DND-41 (cell line): Measurements from ENCODE around the gene HMCN2.

Source experiments
- ATAC-seq: fragments of 200-7000 bp; cut with Tn5 transposase; 3 replicates; pipeline ENCODE4 v1.9.1; 2021; ENCODE audit warnings: low read depth; ENCODE audit not compliant: insufficient read depth
- DNase-seq: peaks from one replicate; pipeline ENCODE4 v3.0.0-alpha.2; 2020
- H2AFZ ChIP-seq: 2 replicates; pipeline ENCODE4 v1.6.0; 2012; ENCODE audit warnings: low read depth, low read length
- H3K27ac ChIP-seq: 2 replicates; pipeline ENCODE4 v1.5.1; 2012; ENCODE audit warnings: low read length, inconsistent platforms
- H3K27me3 ChIP-seq: fragments of 200-600 bp; sonication (generic); 2 replicates; pipeline ENCODE4 v1.6.0; 2012; ENCODE audit warnings: low read length, mild to moderate bottlenecking, inconsistent platforms; ENCODE audit not compliant: insufficient read depth, poor library complexity
- H3K36me3 ChIP-seq: 2 replicates; pipeline ENCODE4 v1.5.1; 2012; ENCODE audit warnings: low read length, inconsistent platforms; ENCODE audit not compliant: insufficient read depth
- H3K4me1 ChIP-seq: 2 replicates; pipeline ENCODE4 v1.5.1; 2012; ENCODE audit warnings: mild to moderate bottlenecking, low read length; ENCODE audit not compliant: insufficient read depth
- H3K4me2 ChIP-seq: 2 replicates; pipeline ENCODE4 v1.6.0; 2012; ENCODE audit warnings: mild to moderate bottlenecking, moderate library complexity, low read length, inconsistent platforms; ENCODE audit not compliant: insufficient read depth
- H3K4me3 ChIP-seq, 2 experiments: fragments of 200-600 bp in 1 of 2; shearing (Covaris generic) in 1 of 2; 2 replicates each; pipeline ENCODE4 v1.5.1; 2012 to 2016; ENCODE audit warnings: inconsistent platforms in 2 of 2, low read length in 2 of 2, mild to moderate bottlenecking in 2 of 2, low read depth in 1 of 2, moderate library complexity in 1 of 2
- H3K79me2 ChIP-seq: 2 replicates; pipeline ENCODE4 v1.6.0; 2012; ENCODE audit warnings: low read length, inconsistent platforms; ENCODE audit not compliant: insufficient read depth
- H3K9ac ChIP-seq: 2 replicates; pipeline ENCODE4 v1.6.0; 2012; ENCODE audit warnings: low read depth, mild to moderate bottlenecking, inconsistent platforms, low read length, moderate library complexity
- H3K9me3 ChIP-seq: 2 replicates; pipeline ENCODE4 v1.5.1; 2012; ENCODE audit warnings: low read length, moderate library complexity, mild to moderate bottlenecking, inconsistent platforms; ENCODE audit not compliant: insufficient read depth, severe bottlenecking
- H4K20me1 ChIP-seq: 2 replicates; pipeline ENCODE4 v1.6.0; 2012; ENCODE audit warnings: low read length; ENCODE audit not compliant: insufficient read depth
- EZH2 ChIP-seq: IDR thresholded peaks from 3 replicates; pipeline ENCODE4 v1.6.1; 2012; ENCODE audit warnings: borderline replicate concordance, low read depth, mild to moderate bottlenecking, moderate library complexity, low read length, inconsistent platforms; ENCODE audit not compliant: severe bottlenecking
- TF ChIP-seq, protein P1 (sequence below): IDR thresholded peaks from 2 replicates; pipeline ENCODE4 v1.5.1; 2012; ENCODE audit warnings: borderline replicate concordance, low read length, moderate library complexity, mild to moderate bottlenecking; ENCODE audit not compliant: poor library complexity, severe bottlenecking; ENCODE audit errors: extremely low read depth

The HMCN2 gene

DNA sequence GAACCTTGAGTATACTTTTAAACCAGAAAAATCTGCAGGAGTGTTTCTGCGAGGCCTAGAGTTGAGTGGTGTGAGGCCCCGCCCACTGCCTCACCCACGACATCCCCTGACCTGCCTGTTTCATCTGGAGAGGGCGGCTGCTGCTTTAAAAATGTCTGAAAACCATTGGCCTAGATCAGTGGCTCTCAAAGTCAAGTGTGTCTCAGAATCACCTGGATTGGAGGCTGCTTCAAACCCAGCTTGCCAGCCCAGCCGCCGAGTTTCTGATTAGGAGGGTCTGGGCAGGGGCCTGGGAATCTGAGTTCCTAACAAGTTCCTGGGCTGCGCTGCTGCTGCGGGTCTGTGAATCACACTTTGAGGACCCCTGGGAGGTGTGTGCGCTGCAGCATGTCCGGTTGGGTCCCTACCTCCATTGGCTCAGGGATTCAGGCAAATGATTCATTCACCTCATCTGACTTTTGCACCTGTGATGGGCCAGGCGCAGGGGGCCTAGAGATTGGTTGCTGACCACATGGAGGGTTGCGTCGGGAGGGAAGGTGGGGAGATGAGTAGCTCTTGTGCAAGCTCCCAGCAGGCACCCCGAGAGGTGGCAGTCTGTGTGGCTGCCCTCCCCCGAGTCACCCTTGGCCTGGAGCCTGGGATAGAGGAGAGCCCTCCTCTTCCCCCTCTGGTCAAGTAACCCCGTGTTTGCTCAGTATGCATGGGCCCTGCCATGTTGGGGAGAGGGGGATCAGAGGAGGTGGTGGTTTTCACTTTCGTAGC, 27.6 kb upstream of the HMCN2 start:
- Histone ChIP-seq H3K9me3 (no peaks in the 10 kb centered on the region), H3K27ac (no peak overlapping the region), H3K36me3 (no peaks in the 10 kb centered on the region), H3K4me2 (no peak overlapping the region), H3K4me3 (no peak overlapping the region), H3K4me1 (peaks cover 12% of the 10 kb centered on the region), H2AFZ (no peak overlapping the region), H3K79me2 (no peaks in the 10 kb centered on the region), H4K20me1 (no peaks in the 10 kb centered on the region), H3K9ac (no peak overlapping the region), H3K27me3 (no peaks in the 10 kb centered on the region)
- TF ChIP-seq, protein P1, sequence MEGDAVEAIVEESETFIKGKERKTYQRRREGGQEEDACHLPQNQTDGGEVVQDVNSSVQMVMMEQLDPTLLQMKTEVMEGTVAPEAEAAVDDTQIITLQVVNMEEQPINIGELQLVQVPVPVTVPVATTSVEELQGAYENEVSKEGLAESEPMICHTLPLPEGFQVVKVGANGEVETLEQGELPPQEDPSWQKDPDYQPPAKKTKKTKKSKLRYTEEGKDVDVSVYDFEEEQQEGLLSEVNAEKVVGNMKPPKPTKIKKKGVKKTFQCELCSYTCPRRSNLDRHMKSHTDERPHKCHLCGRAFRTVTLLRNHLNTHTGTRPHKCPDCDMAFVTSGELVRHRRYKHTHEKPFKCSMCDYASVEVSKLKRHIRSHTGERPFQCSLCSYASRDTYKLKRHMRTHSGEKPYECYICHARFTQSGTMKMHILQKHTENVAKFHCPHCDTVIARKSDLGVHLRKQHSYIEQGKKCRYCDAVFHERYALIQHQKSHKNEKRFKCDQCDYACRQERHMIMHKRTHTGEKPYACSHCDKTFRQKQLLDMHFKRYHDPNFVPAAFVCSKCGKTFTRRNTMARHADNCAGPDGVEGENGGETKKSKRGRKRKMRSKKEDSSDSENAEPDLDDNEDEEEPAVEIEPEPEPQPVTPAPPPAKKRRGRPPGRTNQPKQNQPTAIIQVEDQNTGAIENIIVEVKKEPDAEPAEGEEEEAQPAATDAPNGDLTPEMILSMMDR = no peak
- TF ChIP-seq EZH2 = no peak
- DNase-seq (no peak), ATAC-seq (no peak)

- Histone ChIP-seq H3K4me2 (no peak overlapping the region), H3K9ac (no peak overlapping the region), H3K36me3 (no peaks in the 10 kb centered on the region), H2AFZ (no peak overlapping the region), H3K4me3 (no peak overlapping the region), H3K27me3 (no peaks in the 10 kb centered on the region), H3K4me1 (peaks cover 17% of the 10 kb centered on the region), H3K79me2 (no peaks in the 10 kb centered on the region), H3K9me3 (no peaks in the 10 kb centered on the region), H4K20me1 (no peaks in the 10 kb centered on the region), H3K27ac (no peak overlapping the region)
- no peak for ATAC-seq
- no peak for DNase-seq
- no peak for TF ChIP-seq EZH2
- TF ChIP-seq, protein P1 = no peak
Measured at GRCh38 chr9:130239363-130239695, 26.2 kb upstream of the HMCN2 start.

GRCh38 chr9:130239741-130240241, 25.8 kb upstream of the HMCN2 start:
- Histone ChIP-seq H3K4me2 (no peak overlapping the region), H4K20me1 (no peaks in the 10 kb centered on the region), H3K4me3 (no peak overlapping the region), H3K79me2 (no peaks in the 10 kb centered on the region), H3K4me1 (peaks cover 17% of the 10 kb centered on the region), H3K9me3 (no peaks in the 10 kb centered on the region), H3K9ac (no peak overlapping the region), H2AFZ (no peak overlapping the region), H3K27me3 (no peaks in the 10 kb centered on the region), H3K27ac (no peak overlapping the region), H3K36me3 (no peaks in the 10 kb centered on the region)
- no peak for ATAC-seq
- no peak for DNase-seq
- TF ChIP-seq, protein P1 = no peak
- no peak for TF ChIP-seq EZH2
